MCF 10A (cell line): Measurements from ENCODE around the gene TMEM184B. TPM values are rescaled to one million over a fixed set of nuclear protein-coding genes. Genes with fewer than 3 reads are reported as not detected.

Experiments used
- BruUV-seq: library from RNA; stranded (reverse); fragments of 400-500 nt; replicated peaks from 2 replicates; lab custom pipeline; 2021; lab: Mats Ljungman, UMichigan
- CTCF ChIA-PET: fragments of 300-600 bp; sonication (Branson Sonifier 250); formaldehyde crosslinking; extraction: SDS; loops from one replicate; lab custom pipeline; 2021; ENCODE audit warnings: antibody characterized with exemption, inconsistent platforms; lab: Yijun Ruan, JAX
- POLR2A ChIA-PET: fragments of 300-600, 350-650 bp; sonication (Branson Sonifier 250); formaldehyde crosslinking; extraction: SDS; loops from one replicate; lab custom pipeline; 2020; ENCODE audit warnings: antibody characterized with exemption, inconsistent platforms; lab: Yijun Ruan, JAX
- DNase-seq: peaks from one replicate; pipeline ENCODE4 v3.0.0-alpha.2; 2018; ENCODE audit not compliant: unreplicated experiment
- H3K27ac Mint-ChIP-seq: one replicate; pipeline ENCODE4 v1.8.0; 2022; ENCODE audit warnings: mild to moderate bottlenecking, low read depth, mixed read lengths; ENCODE audit not compliant: unreplicated experiment
- H3K27me3 Mint-ChIP-seq: one replicate; pipeline ENCODE4 v1.8.0; 2022; ENCODE audit warnings: mixed read lengths; ENCODE audit not compliant: insufficient read depth, unreplicated experiment
- H3K36me3 Mint-ChIP-seq: one replicate; pipeline ENCODE4 v1.8.0; 2022; ENCODE audit warnings: mild to moderate bottlenecking, moderate library complexity, mixed read lengths; ENCODE audit not compliant: insufficient read depth, unreplicated experiment
- H3K4me1 Mint-ChIP-seq: one replicate; pipeline ENCODE4 v1.8.0; 2022; ENCODE audit warnings: mixed read lengths; ENCODE audit not compliant: insufficient read depth, unreplicated experiment
- H3K4me3 Mint-ChIP-seq: one replicate; pipeline ENCODE4 v1.8.0; 2022; ENCODE audit warnings: mild to moderate bottlenecking, moderate library complexity, mixed read lengths; ENCODE audit not compliant: unreplicated experiment
- H3K9me3 Mint-ChIP-seq: one replicate; pipeline ENCODE4 v1.8.0; 2022; ENCODE audit warnings: mixed read lengths; ENCODE audit not compliant: unreplicated experiment
- CTCF ChIP-seq: fragments of 200-600 bp; IDR thresholded peaks from one replicate; pipeline ENCODE4 v1.8.0; 2022; ENCODE audit warnings: antibody characterized with exemption, mild to moderate bottlenecking; ENCODE audit not compliant: unreplicated experiment
- intact Hi-C: fragments of 100-400 bp; cut with micrococcal nuclease; formaldehyde crosslinking; loops from 2 replicates; pipeline ENCODE4 v1.14.1; 2022
- total RNA-seq: library from RNA; stranded (reverse); gene quantifications from 2 replicates; pipeline ENCODE4 v1.2.3, GENCODE V29; 2022

Gene TMEM184B
- total RNA-seq, 1 experiment from 2014 or later = 58.7 TPM

- peaks cover 99% of the 10 kb centered on the region for H3K36me3 Mint-ChIP-seq
- POLR2A ChIA-PET = interaction anchor here (0.5 to 4.4 kb wide), 24 partner anchors 9 to 402 kb away, joined by 3 to 101 read pairs (median 4); partner anchors contain the start of genes CSNK1E, MAFF and TMEM184B
- TSS peak; percentile 22 for BruUV-seq
- peaks cover 64% of the 10 kb centered on the region for H3K4me1 Mint-ChIP-seq
- H3K4me3 Mint-ChIP-seq = peak overlapping the region; percentile 38
- no peaks in the 10 kb centered on the region for H3K9me3 Mint-ChIP-seq
- DNase-seq = peak; percentile 53
- H3K27me3 Mint-ChIP-seq = no peaks in the 10 kb centered on the region
- no peak for TF ChIP-seq CTCF
- peak overlapping the region; percentile 98 for H3K27ac Mint-ChIP-seq
- intact Hi-C loops = no loop called here
- CTCF ChIA-PET = interaction anchor here (0.5 to 2.2 kb wide), 10 partner anchors 8 to 254 kb away, joined by 3 to 10 read pairs (median 4); no protein-coding TSS in a partner anchor
Observed at GRCh38 chr22:38305471-38306448, 33.0 kb upstream of the TMEM184B start.

GRCh38 chr22:38304526-38304925 lies 31.7 kb upstream of the TMEM184B start:
- POLR2A ChIA-PET = interaction anchor here (0.9 to 4.4 kb wide), 4 partner anchors 12 to 101 kb away, joined by 3 to 101 read pairs (median 18); partner anchors contain the start of genes CSNK1E and MAFF
- peaks cover 99% of the 10 kb centered on the region for H3K36me3 Mint-ChIP-seq
- intact Hi-C loops = no loop called here
- peaks cover 65% of the 10 kb centered on the region for H3K4me1 Mint-ChIP-seq
- CTCF ChIA-PET = interaction anchor here (2.2 kb wide), 1 partner anchor 10 kb away, joined by 10 read pairs; no protein-coding TSS in a partner anchor
- no peaks in the 10 kb centered on the region for H3K9me3 Mint-ChIP-seq
- no peaks in the 10 kb centered on the region for H3K27me3 Mint-ChIP-seq
- TF ChIP-seq CTCF = no peak
- BruUV-seq = no TSS peak
- H3K27ac Mint-ChIP-seq = peak overlapping the region; percentile 85
- peak overlapping the region; percentile 62 for H3K4me3 Mint-ChIP-seq
- DNase-seq = no peak

GRCh38 chr22:38303974-38304373 lies 31.2 kb upstream of the TMEM184B start:
- H3K4me1 Mint-ChIP-seq = peaks cover 66% of the 10 kb centered on the region
- peak overlapping the region; percentile 85 for H3K27ac Mint-ChIP-seq
- DNase-seq = peak; percentile 42
- H3K36me3 Mint-ChIP-seq = peaks cover 99% of the 10 kb centered on the region
- intact Hi-C loops = no loop called here
- no TSS peak for BruUV-seq
- no peak for TF ChIP-seq CTCF
- H3K27me3 Mint-ChIP-seq = no peaks in the 10 kb centered on the region
- ChIA-PET CTCF (no interaction called here), POLR2A (interaction anchor here (0.9 to 4.4 kb wide), 2 partner anchors 12 to 85 kb away, joined by 3 to 101 read pairs; partner anchors contain the start of gene CSNK1E)
- H3K4me3 Mint-ChIP-seq = peak overlapping the region; percentile 62
- no peaks in the 10 kb centered on the region for H3K9me3 Mint-ChIP-seq

GRCh38 chr22:38302906-38303305 lies 30.1 kb upstream of the TMEM184B start:
- Mint-ChIP-seq H3K27ac (peak overlapping the region; percentile 98), H3K9me3 (no peaks in the 10 kb centered on the region), H3K36me3 (peaks cover 99% of the 10 kb centered on the region), H3K4me3 (no peak overlapping the region), H3K4me1 (peaks cover 62% of the 10 kb centered on the region), H3K27me3 (no peaks in the 10 kb centered on the region)
- no peak for TF ChIP-seq CTCF
- intact Hi-C loops = no loop called here
- DNase-seq = no peak
- no TSS peak for BruUV-seq
- POLR2A ChIA-PET = interaction anchor here (0.6 to 8.8 kb wide), 2 partner anchors 11 to 85 kb away, joined by 3 to 146 read pairs; partner anchors contain the start of gene CSNK1E
- CTCF ChIA-PET = no interaction called here
